ENCODE measurements around the gene NDFIP1.
"Not testable (repeated sequence)": the region's sequence is repeated elsewhere in the genome, so short reads cannot be mapped to it uniquely, and the experiment has no call there.

The NDFIP1 gene, protein sequence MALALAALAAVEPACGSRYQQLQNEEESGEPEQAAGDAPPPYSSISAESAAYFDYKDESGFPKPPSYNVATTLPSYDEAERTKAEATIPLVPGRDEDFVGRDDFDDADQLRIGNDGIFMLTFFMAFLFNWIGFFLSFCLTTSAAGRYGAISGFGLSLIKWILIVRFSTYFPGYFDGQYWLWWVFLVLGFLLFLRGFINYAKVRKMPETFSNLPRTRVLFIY

DNA sequence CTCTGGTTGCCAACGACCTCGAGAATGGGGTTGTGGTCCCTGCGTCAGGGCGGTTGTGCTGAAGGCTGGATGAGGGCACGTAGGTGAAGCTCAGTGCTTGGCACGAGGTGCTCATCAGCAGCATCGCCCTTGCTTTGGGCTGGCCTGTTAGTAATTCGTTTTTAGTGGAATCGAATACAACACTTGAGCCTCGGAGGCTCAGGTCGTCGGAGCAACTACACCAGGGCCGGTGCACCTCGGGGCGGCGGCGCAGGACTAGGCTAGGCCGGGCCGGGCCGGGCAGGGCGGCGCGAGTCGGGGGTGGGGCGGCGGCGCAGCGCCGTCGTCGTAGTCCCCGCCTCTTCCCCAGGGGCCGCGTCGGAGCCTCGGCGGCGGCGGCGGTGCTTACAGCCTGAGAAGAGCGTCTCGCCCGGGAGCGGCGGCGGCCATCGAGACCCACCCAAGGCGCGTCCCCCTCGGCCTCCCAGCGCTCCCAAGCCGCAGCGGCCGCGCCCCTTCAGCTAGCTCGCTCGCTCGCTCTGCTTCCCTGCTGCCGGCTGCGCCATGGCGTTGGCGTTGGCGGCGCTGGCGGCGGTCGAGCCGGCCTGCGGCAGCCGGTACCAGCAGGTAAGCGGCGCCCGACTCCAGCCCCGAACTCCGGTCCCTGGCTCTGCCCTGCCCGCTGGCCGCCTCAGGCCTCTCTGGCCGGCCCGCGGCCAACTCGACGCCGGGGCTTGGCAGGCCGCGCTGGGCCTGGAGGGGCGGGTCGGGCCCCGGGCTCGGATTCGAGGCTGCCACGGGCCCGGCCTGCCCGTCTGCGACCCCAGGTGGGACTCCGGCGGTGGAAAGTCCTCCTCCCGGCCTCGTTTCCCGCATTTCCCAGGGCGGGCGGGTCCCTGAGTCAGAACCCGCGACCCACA, at the start of gene NDFIP1:
TSS of gene NDFIP1 (plus strand) at position 348 of the 899 bp plus-strand sequence. CDS start at position 544, 196 bp downstream.
- peak; percentile 57 to 79 (median 69) for DNase-seq

DNA sequence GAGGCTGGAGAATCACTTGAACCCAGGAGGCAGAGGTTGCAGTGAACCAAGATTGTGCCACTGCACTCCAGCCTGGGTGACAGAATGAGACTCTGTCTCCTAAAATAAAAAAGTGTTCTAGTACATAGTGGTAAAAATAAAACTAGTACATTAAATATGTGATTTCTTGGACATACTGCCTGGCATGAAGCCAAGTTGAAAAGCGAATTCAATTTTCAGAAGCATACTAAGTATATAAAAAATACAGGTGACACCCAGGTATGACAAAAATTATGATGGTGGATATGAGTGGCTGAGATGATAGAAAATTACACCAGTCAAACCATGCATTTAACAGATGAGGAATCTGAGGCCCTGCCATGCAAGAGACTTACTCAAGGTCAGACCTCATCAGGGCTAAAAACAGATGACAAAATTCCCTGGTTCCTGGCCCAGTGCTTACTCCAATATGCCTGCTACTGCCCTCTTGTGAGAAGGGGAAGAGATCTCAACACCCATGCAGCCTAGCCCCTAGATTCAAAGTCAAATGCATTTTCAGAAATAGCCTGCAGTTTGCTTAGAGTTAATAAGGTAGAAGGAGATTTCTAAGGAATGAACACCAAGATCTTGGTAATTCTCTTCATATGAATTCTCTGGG, 49.2 kb upstream of the NDFIP1 start:
- DNase-seq: no peak

DNA sequence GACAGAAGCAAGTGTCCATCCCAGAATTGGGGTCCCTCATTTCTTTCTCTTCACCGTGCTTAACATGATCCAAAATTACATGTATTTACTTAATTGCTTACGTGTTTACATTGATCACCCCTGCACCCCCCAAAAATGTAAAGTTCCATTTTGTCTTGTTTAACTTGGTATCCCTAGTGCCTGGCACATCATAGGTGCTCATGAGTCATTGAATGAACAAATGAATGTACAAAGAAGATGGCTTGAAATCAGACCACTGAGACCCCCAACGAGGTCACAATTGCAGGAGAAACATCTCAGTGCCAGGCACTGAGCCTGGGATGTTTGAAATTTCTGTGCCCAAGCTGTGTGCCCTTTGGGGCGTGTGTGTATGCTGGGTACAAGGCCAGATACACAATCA, 45.2 kb upstream of the NDFIP1 start:
- no peak for DNase-seq

DNA sequence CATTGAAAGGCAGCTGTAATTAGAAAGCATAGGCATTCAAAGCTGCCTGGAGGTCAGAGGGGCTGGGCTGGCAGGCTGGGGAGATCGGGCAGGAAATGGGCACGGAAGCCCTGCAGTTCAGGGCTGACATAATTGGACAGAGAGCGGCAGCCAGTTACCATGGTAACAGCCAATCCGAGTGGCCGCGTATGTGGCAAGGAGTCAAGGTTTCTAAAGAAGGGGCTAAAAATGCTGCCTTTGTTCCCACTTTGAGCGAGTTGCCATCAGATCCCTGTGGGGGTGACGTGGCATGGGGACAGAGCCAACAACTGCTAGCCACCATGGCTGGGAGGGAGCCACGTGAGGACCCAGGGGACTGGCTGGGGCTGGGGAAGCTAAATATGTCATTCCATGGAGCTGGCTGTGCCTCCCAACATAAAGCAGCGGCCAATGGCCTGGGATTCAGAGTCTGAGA, 44.7 kb upstream of the NDFIP1 start:
- peak in 1 of 4 experiments; percentile 12 for DNase-seq

DNA sequence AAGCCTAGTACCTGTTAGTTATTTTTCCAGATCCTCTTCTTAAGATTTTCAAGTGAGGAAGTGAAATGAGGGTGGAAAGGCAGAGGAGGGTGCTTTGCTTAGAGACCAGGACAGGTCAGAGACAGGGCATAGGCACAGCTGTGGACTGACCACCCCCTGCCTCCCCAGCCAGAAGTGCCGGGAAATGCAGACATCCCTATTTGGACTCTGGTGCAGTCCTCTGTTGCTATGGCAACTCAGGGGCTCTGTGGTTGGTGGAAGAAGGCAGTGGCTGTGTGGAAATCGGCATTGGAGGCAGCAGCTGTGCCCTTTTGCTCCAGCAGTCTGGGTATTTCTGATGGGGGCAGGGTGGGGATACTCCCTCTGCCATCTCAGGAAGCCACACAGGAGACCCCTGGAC, 43.3 kb upstream of the NDFIP1 start:
- DNase-seq: no peak

DNA sequence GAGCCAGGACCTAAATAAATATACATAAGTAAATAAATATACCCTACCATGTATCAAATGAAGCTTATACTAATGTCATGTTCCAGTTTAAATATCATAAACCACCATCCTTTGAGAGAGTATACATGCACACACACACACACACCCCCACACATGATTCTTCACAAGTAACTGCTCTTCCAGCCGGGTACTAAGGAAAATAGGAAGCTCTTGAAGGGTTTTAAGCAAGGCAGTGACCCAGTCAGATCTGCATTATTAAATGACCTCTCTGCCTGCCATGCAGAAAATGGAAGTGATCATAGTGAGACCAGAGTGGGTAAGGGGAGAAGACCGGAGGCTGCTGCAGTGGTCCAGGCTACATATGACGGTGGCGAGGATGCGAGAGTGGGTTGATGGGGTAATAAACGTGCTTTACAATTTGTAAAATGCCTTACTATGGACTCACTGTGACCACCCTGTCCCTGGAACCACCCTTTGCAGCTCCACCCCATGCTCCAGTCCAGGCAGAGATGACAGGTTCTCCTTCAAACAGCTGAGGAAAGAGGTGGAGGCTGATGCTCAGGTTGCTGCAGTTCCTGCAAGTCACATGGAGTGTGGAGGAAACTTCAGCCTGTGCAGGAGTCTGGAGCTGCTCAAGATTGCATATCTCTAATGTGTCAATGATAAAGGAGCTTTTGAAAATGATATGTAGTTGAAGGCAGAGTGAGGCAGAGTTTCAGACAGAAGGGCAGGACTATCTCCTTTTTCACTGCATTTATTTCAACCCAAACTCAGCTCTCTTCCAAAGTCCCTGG, 38.8 kb upstream of the NDFIP1 start:
- no peak for DNase-seq

DNA sequence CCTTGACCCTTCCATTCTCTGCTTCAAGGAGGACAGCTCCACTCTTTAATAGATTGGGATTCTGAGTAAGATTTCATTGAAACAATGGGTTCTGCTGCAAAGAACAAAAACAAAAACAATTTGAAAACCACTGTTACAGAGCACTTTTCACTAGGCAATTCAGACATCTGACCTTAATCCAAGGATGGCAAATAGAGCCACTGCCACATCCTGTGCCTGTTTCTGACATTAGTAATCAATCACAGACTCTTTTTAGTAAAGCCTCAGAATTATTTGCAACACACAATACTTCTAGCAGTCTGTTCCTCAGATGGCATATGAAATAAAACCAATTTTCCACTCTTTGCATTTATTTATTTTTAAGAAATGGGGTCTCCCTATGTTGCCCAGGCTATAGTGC, 37.8 kb upstream of the NDFIP1 start:
- DNase-seq: no peak

DNA sequence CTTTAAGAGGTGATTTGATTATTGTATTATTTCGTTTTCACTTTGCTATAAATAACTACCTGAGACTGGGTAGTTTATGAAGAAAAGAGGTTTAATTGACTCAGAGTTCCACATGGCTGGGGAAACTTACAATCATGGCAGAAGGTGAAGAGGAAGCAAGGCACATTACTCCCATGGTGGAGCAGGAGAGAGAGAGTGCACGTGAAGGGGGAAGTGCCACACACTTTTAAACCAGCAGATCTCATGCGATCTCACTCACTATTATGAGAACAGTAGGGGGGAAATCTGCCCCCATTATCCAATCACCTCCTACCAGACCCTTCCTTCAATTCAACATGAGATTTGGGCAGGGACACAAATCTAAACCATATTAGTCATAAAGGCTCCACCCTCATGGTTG, 36.1 kb upstream of the NDFIP1 start:
- DNase-seq: no peak

DNA sequence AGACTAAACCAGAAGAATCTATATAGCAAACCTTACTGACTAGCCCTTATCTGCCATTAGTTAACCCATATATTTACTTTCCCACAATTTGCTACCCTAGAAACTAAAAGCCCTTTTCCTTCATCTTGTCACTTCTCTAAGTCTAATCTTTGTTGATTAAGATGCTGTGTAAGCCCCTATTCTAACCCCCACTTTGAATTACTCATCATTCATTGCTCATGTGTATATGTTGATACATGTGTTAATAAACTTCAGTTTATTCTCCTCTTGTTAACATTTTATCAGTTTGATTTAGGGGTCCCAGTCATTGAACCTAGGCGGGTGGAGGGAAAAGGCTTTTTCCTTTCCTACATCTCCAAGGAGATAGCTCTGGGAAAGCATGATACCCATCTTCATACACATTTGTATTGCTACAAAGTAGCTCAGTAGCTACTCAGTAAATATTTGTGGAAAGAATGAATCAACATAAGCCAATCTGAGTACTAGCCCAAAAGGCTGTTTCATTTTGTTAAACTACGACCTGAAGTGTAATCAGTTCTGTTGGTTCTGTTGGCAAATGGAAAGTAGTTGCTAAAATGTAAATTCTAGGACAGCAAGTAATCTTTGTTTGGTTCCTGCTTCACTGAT, 35.1 kb upstream of the NDFIP1 start:
- no peak for DNase-seq

DNA sequence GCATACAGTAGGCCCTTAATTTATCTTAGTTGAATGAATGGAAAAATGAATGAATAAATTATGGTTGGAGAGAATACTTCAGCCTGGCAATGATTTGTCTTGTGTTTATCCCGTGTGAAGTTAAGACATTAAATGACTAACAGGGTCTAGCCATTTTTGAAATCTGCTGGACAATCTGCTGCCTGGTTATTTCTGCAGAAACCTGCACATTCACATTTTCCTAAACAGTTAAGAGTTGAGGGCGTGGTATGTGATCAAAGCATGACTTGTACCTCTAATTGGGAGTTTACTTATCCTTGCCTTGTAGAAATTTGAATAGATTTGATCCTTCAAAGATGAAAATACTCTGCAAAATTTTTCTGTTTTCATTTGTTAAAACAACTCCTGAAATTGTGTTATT, 34.6 kb upstream of the NDFIP1 start:
- DNase-seq: no peak

DNA sequence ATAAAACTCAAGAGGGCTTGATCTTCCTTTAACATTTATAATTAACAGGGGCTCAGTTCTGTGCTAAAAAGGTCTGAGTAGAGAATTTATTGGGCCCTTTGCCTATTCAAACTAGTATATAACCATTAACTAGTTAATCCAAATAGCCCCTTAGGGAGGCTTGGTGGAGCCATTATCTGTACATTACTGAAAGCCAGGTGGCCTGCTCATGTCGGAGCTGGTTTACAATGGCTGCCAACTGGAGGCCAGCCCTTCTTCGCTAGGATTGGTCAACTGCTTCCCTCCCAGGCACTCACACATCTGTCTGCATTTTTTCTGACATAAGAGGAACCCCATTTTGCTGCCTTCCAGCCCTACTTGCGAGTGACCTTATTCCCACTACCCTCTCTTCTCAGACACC, 30.4 kb upstream of the NDFIP1 start:
- DNase-seq: no peak

DNA sequence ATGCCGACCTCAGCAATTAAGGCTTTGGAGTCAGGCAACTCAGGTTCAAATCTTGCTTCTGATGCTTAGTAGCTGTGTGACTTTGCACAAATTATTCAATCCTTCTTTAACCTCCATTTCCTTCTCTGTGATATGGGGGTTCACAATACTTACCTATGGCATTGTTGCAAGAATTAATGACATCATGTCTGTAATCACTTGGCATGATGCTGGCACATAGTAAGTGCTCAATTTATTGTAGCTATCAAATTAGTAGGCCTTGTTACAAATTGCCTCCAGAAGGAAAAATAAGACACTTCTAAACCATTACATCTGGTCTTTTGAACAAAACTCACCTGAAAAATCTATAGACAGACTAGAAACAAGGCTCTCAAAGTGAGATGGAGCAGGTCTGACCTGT, 29.9 kb upstream of the NDFIP1 start:
- DNase-seq: no peak

DNA sequence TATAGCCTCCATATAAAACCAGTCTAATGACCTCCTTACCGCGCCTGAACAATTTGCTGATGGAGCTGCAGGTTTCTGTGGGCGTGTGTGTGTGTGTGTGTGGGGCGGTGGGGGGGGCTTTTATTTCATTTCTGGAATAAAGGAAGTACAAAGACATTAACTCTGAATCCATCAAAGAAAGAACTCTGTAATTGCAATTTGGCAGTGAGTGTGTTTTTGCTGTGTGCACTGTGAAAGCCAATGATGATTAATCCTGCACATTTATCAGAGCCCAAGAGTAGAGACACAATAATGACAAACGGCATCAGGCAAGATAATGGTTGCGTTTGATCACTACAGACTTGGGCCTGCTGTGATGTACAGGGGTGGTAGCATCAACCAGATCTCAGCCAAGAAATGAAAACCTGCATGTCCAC, 29.3 kb upstream of the NDFIP1 start:
- DNase-seq: no peak

DNA sequence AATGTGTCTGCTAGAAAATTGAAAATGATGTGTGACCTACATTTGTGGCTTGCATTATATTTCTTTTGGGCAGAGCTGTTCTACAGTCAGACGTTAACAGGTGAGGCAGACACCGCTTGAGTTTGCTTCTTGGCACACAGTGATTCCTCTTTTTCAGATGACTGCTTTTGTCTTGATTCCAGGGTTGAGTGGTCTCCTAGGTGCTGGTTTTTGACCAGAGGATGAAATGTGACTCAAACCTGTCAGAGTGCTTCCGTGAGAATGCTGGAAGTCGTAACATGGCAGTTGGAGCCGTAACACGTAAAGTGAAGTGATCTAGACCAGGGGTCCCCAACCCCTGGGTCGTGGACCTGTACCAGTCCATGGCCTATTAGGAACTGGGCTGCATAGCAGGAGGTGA, 28.3 kb upstream of the NDFIP1 start:
- DNase-seq: no peak

DNA sequence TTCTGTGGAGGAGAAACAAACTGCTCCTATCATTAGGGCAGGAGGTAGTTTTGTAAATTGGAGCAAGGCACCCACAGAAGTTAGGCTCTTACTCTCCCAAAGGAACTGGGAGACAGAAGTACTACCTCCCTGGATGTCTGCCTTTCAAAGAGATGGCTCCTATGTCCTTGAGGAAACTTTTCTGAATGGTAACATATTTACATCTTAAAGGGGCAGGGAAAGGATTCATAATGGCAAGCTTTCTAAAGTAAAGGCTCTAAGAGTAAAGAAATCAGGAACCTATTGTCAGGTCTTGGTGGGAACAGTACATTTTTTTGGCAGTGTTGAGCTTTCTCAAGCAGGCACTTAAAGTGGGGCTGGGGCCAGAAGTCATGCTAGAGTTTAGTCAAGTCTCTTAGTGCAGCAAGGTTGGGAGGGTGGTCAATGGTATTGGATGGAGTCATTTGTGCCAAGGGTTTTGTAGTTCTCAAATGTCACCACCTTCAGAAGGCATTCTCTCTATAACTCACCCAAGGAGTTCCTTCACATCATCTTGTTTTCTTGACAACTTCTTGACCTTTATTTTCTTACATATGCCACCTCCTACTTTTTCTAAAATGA, 26.3 kb upstream of the NDFIP1 start:
- no peak for DNase-seq

DNA sequence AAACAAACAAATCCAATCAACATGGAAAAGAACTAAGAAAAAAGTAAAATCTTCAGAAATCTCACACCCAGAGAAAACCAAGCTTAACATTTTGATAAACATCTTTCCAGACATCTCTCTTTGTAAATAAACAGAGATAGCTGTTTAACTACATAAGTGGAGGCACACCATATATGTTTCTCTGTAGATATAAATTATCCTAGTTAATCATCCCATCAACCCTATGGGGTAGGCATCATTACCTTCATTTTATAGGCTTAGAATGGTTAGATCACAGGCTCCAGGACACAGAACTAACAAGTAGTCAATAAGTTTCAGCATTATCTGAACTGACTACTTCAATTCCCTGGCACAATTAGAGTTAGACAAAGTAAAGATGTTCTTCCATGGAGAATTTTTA, 22.4 kb upstream of the NDFIP1 start:
- DNase-seq: no peak

DNA sequence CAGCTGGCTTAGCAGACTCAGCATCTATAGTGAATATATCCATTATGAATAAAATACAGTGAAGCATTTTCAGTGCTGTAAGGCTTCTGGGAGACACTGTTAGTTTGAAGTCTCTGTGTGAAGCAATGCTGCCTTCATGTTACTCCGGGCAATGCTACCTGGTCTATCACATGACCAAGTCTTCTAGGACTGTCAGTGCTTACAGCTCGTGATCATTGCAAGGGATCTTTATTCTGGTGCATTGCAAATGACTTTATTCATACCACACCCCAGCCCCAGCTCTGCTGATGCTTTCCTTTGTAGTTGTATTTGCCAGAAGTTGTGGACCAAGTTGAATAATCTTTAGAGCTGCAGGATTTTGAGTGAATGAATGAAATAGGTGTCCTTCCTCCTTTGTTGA, 21.9 kb upstream of the NDFIP1 start:
- no peak for DNase-seq

DNA sequence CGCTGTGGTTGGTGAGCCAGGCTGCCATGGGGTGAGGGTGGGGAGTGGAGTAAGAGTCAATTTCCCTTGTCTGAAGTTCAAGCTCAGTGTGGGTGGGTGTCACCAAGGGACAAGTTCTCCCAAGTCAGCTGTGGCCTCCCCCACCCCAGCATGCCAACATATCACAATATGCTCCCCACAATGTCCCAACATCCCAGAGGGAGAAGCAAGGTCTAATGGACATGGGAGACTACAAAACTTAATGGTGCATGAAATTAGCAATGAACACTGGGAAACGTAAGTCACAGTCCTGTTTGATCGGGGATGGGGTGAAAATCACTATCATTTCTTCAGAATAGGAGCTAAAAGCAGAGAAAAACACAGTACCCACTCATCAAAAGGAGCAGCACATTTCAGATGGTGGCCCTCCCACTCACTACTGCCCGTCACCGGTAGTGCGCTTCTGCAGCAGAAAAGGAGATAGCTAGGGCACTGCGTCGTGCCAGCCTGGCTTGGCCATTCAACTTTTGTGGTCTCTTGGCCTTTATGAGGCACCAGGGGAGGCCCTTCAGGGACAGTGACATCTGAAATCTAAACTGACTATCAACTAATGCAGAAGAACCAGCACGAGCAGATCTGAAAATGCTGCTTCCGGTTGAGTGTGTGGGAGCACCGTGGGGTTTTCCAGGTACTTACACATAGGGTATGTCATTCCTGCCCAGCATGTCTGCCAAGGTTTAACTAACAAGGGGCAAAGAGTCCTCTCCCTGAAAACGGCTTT, 20.5 kb upstream of the NDFIP1 start:
- DNase-seq: peak in 1 of 4 experiments; percentile 25

DNA sequence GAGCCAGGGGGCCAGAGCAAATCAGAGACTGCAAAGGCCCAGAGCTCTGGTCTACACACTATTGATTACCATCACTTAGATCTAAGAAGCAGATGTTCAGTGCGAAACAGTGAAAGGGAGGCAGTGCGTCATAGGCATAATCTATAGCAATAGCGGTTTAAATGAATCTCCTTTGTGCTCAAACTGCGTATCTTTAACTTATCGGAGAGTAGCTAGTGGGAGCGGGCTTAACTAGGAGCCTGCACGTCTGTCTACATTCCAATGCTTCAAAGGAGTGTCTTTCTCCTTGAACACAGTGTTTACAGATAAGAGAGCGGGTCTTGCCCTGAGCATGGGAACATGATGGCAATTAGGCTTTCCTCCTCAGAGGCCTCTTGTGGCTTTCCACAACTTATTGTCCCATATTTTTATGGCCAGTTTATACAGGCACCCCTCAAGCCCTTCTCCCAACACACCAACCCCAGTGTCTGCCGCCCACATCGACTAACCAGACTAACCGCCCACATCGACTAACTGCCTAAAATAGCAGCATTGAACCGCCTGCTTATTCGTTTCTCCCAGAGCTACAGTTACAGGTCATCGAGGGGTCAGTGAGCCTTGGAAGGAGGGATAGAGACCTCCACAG, 19.6 kb upstream of the NDFIP1 start:
- not testable (repeated sequence) for DNase-seq

DNA sequence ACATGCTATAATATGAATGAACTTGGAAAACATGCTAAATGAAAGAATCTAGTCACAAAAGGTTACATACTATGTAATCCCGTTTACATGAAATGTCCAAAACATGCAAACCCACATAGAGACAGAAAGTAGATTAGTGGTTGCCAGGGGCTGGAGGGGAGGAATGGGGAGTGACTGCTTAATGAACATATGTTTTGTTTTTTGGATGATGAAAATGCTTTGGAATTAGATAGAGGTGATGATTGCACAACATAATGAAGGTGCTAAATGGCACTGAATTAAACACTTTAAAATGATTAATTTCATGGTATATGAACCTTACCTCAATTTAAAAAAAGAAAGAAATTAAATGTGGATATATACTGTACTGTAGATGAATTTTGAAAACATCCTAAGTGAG, 17.6 kb upstream of the NDFIP1 start:
- DNase-seq: no peak

DNA sequence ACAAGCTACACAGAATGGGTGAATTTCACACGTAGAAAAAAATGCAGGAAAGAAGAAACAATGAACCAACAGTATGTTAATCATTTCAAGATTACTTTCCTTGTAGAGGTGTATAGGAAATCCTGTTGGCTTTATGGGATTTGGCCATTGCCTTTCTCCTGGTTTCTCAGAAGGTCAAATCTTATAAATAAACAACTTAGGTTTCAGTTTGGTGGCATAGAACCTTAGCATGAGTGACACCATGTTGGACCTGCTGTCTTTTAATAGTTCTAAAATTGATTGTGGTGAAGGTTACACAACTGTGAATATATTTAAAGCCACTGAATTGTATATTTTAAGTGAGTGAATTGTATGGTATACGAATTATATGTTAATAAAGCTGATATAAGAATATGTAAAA, 16.7 kb upstream of the NDFIP1 start:
- no peak for DNase-seq
